GM19395 (cell line): ENCODE data around the gene C12orf54.
"Not testable (repeated sequence)": the region's sequence is repeated elsewhere in the genome, so short reads cannot be mapped to it uniquely, and the experiment has no call there.

Source experiments
- ATAC-seq: cut with Tn5 transposase; IDR thresholded peaks from one replicate; pipeline ENCODE4 v1.9.1; 2021; ENCODE audit warnings: mild to moderate bottlenecking, moderate library complexity; ENCODE audit not compliant: unreplicated experiment

Gene C12orf54

DNA sequence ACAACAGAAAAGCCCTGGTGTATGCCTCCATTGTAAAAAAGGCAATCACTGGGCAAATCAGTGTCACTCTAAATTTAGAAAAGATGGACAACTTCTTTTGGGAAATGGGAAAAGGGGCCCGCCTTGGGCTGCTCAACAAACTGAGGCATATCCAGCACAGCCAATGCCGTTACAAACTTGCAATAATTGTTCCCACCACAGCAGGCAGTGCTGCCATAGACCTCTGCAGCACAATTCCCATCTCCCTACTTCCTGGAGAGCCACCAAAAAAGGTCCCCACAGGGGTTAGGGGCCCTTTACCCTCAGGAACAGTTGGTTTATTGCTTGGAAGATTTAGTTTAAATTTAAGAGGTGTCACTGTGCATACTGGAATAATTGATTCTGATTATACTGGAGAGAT lies 26.7 kb downstream of the C12orf54 start:
- no peak for ATAC-seq

GRCh38 chr12:48510111-48510510 lies 27.8 kb downstream of the C12orf54 start:
- no peak for ATAC-seq

DNA sequence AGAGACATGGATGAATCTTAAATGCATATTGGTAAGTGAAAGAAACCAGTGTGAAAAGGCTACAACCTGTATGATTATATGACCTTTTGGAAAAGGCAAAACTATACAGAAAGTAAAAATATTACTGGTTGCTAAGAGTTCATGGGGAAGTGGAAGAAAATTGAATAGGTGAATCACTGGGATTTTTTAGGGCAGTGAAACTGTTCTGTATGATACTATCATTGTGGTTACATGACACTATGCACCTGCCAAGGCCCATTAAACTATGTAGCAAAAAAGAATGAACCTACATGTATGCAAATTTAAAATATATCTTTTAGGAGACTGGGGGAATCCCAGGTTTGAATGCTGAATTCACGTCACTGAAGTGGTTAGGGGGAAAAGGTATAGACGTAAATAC lies 30.6 kb downstream of the C12orf54 start:
- peak; percentile 82 for ATAC-seq

DNA sequence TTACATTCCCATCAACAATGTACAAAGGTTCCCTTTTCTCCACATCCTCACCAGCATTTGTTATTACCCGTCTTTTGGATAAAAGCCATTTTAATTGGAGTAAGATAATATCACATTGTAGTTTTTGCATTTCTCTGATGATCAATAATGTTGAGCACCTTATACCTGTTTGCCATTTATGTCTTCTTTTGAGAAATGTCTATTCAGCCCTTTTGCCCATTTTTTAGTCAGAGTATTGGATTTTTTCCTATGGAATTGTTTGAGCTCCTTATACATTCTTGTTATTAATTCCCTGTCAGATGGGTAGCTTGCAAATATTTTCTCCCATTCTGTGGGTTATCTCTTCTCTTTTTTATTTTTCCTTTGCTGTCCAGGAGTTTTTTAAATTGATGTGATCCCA lies 32.4 kb downstream of the C12orf54 start:
- ATAC-seq = no peak

DNA sequence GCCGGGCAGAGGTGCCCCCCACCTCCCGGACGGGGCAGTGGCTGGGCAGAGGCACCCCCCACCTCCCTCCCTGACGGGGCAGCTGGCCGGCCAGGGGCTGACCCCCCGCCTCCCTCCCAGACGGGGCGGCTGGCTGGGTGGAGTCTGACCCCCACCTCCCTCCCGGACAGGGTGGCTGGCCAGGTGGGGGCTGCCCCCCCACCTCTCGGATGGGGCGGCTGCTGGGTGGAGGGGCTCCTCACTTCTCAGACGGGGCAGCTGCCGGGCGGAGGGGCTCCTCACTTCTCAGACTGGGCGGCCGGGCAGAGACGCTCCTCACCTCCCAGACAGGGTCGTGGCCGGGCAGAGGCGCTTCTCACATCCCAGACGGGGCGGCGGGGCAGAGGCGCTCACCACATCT lies 38.1 kb downstream of the C12orf54 start:
- ATAC-seq = not testable (repeated sequence)

GRCh38 chr12:48525332-48525731 lies 43.0 kb downstream of the C12orf54 start, which contains the start of gene OR8S1:
Gene OR8S1, plus strand, starts transcription at chr12:48525632. Its CDS starts 0 bp downstream, at chr12:48525632.
- ATAC-seq = no peak

DNA sequence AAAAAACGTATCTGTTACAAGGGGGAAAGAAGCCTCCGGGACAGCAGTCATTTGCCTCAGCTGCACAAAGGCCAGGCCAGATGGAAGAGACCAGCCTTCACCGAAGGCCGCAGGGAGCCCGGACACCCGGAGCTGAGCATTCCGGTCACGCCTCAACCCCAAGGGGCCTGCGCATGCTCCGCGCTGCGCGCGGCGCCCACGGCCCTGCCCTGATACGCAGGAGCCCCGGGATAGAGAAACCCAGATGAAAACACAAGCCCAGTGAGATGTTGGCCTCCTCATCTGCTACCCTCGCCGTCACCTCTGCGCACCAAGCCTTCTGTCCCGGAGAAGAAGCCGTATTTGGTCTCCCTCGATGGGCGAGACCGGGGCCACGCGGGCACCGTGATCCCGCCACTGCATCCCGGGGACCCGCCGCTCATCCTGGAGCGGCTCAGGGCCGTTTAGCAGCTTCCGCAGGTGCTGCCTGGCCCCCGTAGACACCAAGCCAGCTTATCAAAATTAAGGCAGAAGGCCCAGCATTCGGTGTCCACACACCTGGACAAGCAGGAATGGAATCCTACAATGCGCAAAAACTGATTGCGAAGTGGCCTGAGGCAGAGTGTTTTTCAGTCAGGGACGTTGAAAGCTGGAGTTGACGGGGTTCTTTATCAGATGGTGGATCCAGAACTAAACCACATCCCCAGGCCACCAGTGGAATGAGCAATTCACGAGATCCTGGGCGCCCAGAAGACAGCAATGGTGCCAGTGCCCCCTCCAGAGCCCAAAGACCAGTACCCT lies 45.8 kb downstream of the C12orf54 start:
- ATAC-seq = no peak

DNA sequence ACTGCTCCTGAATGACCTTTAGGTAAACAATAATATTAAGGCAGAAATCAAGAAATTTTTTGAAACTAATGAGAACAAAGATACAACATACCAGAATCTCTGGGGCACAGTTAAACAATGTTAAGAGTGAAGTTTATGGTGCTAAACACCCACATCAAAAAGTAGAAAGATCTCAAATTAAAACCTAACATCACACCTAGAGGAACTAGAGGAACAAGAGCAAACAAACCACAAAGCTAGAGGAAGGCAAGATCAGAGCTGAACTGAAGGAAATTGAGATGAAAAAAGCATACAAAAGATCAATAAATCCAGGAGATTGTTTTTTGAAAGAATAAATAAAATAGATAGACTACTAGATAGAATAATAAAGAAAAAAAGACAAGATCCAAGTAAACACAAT lies 50.3 kb downstream of the C12orf54 start:
- no peak for ATAC-seq

GRCh38 chr12:48536602-48537001 lies 54.3 kb downstream of the C12orf54 start:
- ATAC-seq = no peak

GRCh38 chr12:48542300-48542928 lies 60.1 kb downstream of the C12orf54 start:
- ATAC-seq = no peak

- ATAC-seq = no peak
Measured at GRCh38 chr12:48545833-48546469, 63.7 kb downstream of the C12orf54 start.
